NCI-H82 treated with DMSO at 0.1 percent for 48 hours (cell line): ENCODE data around the gene GNAS.

ENCODE experiments used
- DNase-seq: peaks from one replicate; lab custom pipeline; 2025; ENCODE audit not compliant: unreplicated experiment; lab: John Stamatoyannopoulos, UW

The GNAS gene

GRCh38 chr20:58853976-58854637 is 1.6 kb downstream of the GNAS start:
- no peak for DNase-seq

GRCh38 chr20:58854638-58855471 is 2.3 kb downstream of the GNAS start:
- DNase-seq, result no peak

GRCh38 chr20:58855506-58856389 is 3.2 kb downstream of the GNAS start:
- DNase-seq, result no peak

GRCh38 chr20:58863044-58863790 is 10.7 kb downstream of the GNAS start:
- no peak for DNase-seq

GRCh38 chr20:58864346-58864745 is 11.8 kb downstream of the GNAS start:
- DNase-seq, result no peak

- no peak for DNase-seq
Measured at GRCh38 chr20:58865843-58866242, 13.3 kb downstream of the GNAS start.

GRCh38 chr20:58867211-58867610 is 14.7 kb downstream of the GNAS start:
- no peak for DNase-seq

- DNase-seq, result peak; percentile 26
Measured at GRCh38 chr20:58868795-58869194, 16.3 kb downstream of the GNAS start.

GRCh38 chr20:58869662-58870227 is 17.2 kb downstream of the GNAS start:
- no peak for DNase-seq

GRCh38 chr20:58870293-58871014 is 17.9 kb downstream of the GNAS start:
- peak; percentile 57 for DNase-seq

- no peak for DNase-seq
Measured at GRCh38 chr20:58871533-58872102, 19.1 kb downstream of the GNAS start.

GRCh38 chr20:58874469-58874868 is 22.0 kb downstream of the GNAS start:
- DNase-seq, result no peak

- DNase-seq, result peak; percentile 53
Measured at GRCh38 chr20:58875111-58875510, 22.6 kb downstream of the GNAS start.

GRCh38 chr20:58875541-58876134 is 23.1 kb downstream of the GNAS start:
- DNase-seq, result no peak

GRCh38 chr20:58876437-58876836 is 23.9 kb downstream of the GNAS start:
- DNase-seq, result no peak

- peak; percentile 47 for DNase-seq
Measured at GRCh38 chr20:58877050-58877975, 24.8 kb downstream of the GNAS start.

GRCh38 chr20:58877976-58878360 is 25.5 kb downstream of the GNAS start:
- DNase-seq, result no peak

GRCh38 chr20:58878399-58878798 is 25.9 kb downstream of the GNAS start:
- no peak for DNase-seq
